Stimulated activated memory B cell treated with anti-CD40 and anti-IgM and Interleukin-4, amounts not matched to agents 10 μg/mL and 1 μg/mL and 100 μg/mL, for 72 hours (primary cell): ENCODE measurements around the gene PROX1.
A peak's percentile ranks its signal among the peaks of the same experiment; 100 is the strongest.

Experiments
- ATAC-seq: fragments of 150-1000 bp; cut with Tn5 transposase; 2 replicates; pipeline ENCODE4 v1.10.0; 2021
- H3K27ac Mint-ChIP-seq: one replicate; pipeline ENCODE4 v1.8.0; 2022; ENCODE audit warnings: mild to moderate bottlenecking, mixed read lengths
- H3K27me3 Mint-ChIP-seq: one replicate; pipeline ENCODE4 v1.8.0; 2022; ENCODE audit warnings: mixed read lengths
- H3K36me3 Mint-ChIP-seq: one replicate; pipeline ENCODE4 v1.8.0; 2022; ENCODE audit warnings: mixed read lengths
- H3K4me1 Mint-ChIP-seq: one replicate; pipeline ENCODE4 v1.8.0; 2022; ENCODE audit warnings: mixed read lengths
- H3K4me3 Mint-ChIP-seq: one replicate; pipeline ENCODE4 v1.8.0; 2022; ENCODE audit warnings: mild to moderate bottlenecking, moderate library complexity, mixed read lengths
- H3K9me3 Mint-ChIP-seq: one replicate; pipeline ENCODE4 v1.8.0; 2022; ENCODE audit warnings: mixed read lengths

The PROX1 gene, protein sequence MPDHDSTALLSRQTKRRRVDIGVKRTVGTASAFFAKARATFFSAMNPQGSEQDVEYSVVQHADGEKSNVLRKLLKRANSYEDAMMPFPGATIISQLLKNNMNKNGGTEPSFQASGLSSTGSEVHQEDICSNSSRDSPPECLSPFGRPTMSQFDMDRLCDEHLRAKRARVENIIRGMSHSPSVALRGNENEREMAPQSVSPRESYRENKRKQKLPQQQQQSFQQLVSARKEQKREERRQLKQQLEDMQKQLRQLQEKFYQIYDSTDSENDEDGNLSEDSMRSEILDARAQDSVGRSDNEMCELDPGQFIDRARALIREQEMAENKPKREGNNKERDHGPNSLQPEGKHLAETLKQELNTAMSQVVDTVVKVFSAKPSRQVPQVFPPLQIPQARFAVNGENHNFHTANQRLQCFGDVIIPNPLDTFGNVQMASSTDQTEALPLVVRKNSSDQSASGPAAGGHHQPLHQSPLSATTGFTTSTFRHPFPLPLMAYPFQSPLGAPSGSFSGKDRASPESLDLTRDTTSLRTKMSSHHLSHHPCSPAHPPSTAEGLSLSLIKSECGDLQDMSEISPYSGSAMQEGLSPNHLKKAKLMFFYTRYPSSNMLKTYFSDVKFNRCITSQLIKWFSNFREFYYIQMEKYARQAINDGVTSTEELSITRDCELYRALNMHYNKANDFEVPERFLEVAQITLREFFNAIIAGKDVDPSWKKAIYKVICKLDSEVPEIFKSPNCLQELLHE

DNA sequence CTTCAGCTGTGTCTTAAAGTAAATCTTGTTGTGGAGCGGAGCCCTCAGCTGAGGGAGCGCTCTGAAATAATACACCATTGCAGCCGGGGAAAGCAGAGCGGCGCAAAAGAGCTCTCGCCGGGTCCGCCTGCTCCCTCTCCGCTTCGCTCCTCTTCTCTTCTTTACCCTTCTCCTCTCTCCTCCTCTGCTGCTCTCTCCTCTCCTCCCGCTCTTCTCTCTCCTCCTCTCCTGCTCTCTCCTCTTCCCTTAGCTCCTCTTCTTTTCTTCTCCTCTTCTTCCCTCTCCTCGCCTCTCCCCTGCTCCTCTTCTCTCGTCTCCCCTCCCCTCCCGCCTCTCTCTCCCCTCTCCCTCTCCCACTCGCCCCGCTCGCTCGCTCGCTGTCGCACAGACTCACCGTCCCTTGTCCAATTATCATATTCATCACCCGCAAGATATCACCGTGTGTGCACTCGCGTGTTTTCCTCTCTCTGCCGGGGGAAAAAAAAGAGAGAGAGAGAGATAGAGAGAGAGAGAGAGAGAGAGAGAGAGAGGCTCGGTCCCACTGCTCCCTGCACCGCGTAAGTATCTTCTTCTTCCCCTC, at the start of gene PROX1:
Gene PROX1 (plus strand): TSS at position 47 of the 580 bp plus-strand sequence. CDS start 8,563 bp downstream, outside the sequence.
- Mint-ChIP-seq H3K4me3 (peak within 1 kb of the TSS; percentile 86), H3K9me3 (peaks cover 9% of the 10 kb centered on the region), H3K27me3 (peaks cover 80% of the 10 kb centered on the region), H3K4me1 (peaks cover 35% of the 10 kb centered on the region), H3K27ac (peak within 1 kb of the TSS; percentile 70), H3K36me3 (peaks cover 9% of the 10 kb centered on the region)
- peak; percentile 74 for ATAC-seq

DNA sequence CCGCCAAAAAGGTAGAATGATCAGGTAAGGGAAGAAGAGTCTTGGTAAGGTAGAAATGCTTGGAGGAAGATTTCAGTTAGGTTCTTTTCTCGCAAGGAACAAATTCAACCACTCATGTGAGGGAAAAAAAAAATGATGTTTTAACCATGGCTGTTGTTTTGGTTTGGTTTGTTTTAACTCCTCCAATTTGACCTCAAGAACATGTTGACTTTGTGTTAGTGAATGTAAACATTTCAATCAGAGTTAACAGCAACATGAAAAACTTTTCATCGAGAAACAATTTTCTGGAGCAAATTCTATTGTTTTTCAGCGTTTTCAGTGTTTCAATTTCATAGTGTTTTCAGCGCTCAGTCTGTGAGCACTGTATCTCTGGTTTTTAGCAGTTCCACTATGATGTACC, 49.0 kb upstream of the PROX1 start:
- no peaks in the 10 kb centered on the region for H3K4me1 Mint-ChIP-seq
- H3K4me3 Mint-ChIP-seq: no peak overlapping the region
- peaks cover 4% of the 10 kb centered on the region for H3K9me3 Mint-ChIP-seq
- H3K27me3 Mint-ChIP-seq: no peaks in the 10 kb centered on the region
- H3K27ac Mint-ChIP-seq: no peak overlapping the region
- no peak for ATAC-seq
- H3K36me3 Mint-ChIP-seq: no peaks in the 10 kb centered on the region

DNA sequence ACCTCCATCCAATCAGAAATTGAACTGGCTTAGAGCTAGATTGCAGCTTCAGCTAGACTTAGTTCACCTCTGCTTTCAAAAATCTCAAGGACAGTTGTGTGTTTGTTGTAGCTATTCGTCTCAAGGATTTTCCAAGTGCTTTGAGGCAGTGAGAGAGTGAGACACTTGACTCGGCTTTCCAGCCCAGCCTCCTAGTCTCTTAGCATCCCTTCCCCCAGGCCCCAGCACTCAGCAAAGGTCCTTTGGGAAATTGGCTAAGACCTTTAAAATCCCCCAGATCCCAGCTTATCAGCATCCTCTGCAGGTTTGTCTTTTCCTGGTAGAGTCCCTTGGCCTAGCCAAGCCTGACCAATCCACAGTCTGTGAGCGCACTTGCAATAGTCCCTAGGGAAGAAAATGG, 47.9 kb upstream of the PROX1 start:
- ATAC-seq: no peak
- Mint-ChIP-seq H3K27ac (no peak overlapping the region), H3K4me3 (no peak overlapping the region), H3K4me1 (no peaks in the 10 kb centered on the region), H3K36me3 (no peaks in the 10 kb centered on the region), H3K27me3 (no peaks in the 10 kb centered on the region), H3K9me3 (peaks cover 4% of the 10 kb centered on the region)

- Mint-ChIP-seq H3K36me3 (no peaks in the 10 kb centered on the region), H3K27ac (no peak overlapping the region), H3K9me3 (peaks cover 3% of the 10 kb centered on the region), H3K4me3 (no peak overlapping the region), H3K4me1 (no peaks in the 10 kb centered on the region), H3K27me3 (no peaks in the 10 kb centered on the region)
- no peak for ATAC-seq
Observed at GRCh38 chr1:213940947-213941346, 46.8 kb upstream of the PROX1 start.

GRCh38 chr1:213942061-213942460, 45.7 kb upstream of the PROX1 start:
- Mint-ChIP-seq H3K4me3 (no peak overlapping the region), H3K9me3 (peaks cover 3% of the 10 kb centered on the region), H3K36me3 (no peaks in the 10 kb centered on the region), H3K4me1 (no peaks in the 10 kb centered on the region), H3K27ac (no peak overlapping the region), H3K27me3 (no peaks in the 10 kb centered on the region)
- ATAC-seq: no peak

GRCh38 chr1:213947200-213947801, 40.5 kb upstream of the PROX1 start:
- H3K4me3 Mint-ChIP-seq: no peak overlapping the region
- no peaks in the 10 kb centered on the region for H3K36me3 Mint-ChIP-seq
- H3K27me3 Mint-ChIP-seq: no peaks in the 10 kb centered on the region
- ATAC-seq: no peak
- peaks cover 3% of the 10 kb centered on the region for H3K9me3 Mint-ChIP-seq
- H3K27ac Mint-ChIP-seq: no peak overlapping the region
- H3K4me1 Mint-ChIP-seq: no peaks in the 10 kb centered on the region

DNA sequence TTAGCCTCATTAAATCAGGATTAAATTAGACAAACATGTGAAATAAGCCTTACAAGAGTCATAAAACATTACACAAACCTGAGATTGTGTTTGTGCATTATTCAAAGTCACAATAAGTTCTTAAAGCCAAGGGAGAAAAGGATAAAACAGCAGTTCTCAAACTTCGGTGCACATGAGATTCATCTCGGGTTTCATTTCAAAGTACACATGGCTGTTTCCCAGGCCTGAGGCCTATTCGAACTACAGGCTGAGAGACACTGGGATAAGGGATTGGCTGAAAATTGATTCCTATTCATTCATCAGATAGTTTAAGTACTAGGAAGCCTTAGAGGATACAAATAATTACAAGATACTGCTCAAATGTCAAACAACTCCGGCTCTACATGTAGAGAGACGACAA, 35.9 kb upstream of the PROX1 start:
- Mint-ChIP-seq H3K4me1 (no peaks in the 10 kb centered on the region), H3K27me3 (no peaks in the 10 kb centered on the region), H3K27ac (no peak overlapping the region), H3K9me3 (peaks cover 4% of the 10 kb centered on the region), H3K36me3 (no peaks in the 10 kb centered on the region), H3K4me3 (no peak overlapping the region)
- ATAC-seq: no peak

DNA sequence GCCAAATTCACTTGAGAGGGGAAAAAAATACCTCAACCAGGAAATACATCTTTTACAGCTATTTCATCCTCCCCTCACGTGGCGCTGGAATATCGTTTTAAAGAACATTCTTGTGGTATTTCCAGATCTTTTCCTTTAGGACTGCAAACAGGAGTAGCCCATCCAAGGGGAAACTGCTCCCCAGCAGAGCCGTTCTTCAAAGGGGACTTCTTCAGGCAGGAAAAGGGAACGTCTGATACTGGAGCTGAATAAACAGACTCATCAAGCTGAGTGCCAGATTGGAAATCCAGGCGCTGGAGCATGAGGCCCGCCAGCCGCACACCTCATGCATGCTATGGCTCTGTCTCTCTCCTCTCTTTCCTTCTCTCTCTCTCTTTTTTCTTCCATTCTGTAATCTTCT, 34.0 kb upstream of the PROX1 start:
- Mint-ChIP-seq H3K27ac (no peak overlapping the region), H3K9me3 (peaks cover 4% of the 10 kb centered on the region), H3K36me3 (no peaks in the 10 kb centered on the region), H3K4me3 (no peak overlapping the region), H3K27me3 (no peaks in the 10 kb centered on the region), H3K4me1 (no peaks in the 10 kb centered on the region)
- no peak for ATAC-seq

- Mint-ChIP-seq H3K4me1 (no peaks in the 10 kb centered on the region), H3K27me3 (no peaks in the 10 kb centered on the region), H3K4me3 (no peak overlapping the region), H3K9me3 (peaks cover 4% of the 10 kb centered on the region), H3K36me3 (no peaks in the 10 kb centered on the region), H3K27ac (no peak overlapping the region)
- ATAC-seq: no peak
Observed at GRCh38 chr1:213956295-213956770, 31.4 kb upstream of the PROX1 start.

- no peak for ATAC-seq
- Mint-ChIP-seq H3K4me1 (no peaks in the 10 kb centered on the region), H3K27ac (no peak overlapping the region), H3K9me3 (peaks cover 10% of the 10 kb centered on the region), H3K4me3 (no peak overlapping the region), H3K36me3 (no peaks in the 10 kb centered on the region), H3K27me3 (no peaks in the 10 kb centered on the region)
Observed at GRCh38 chr1:213958346-213958745, 29.4 kb upstream of the PROX1 start.

- no peaks in the 10 kb centered on the region for H3K36me3 Mint-ChIP-seq
- H3K9me3 Mint-ChIP-seq: peaks cover 9% of the 10 kb centered on the region
- H3K27ac Mint-ChIP-seq: no peak overlapping the region
- H3K27me3 Mint-ChIP-seq: peaks cover 8% of the 10 kb centered on the region
- H3K4me1 Mint-ChIP-seq: no peaks in the 10 kb centered on the region
- ATAC-seq: no peak
- no peak overlapping the region for H3K4me3 Mint-ChIP-seq
Observed at GRCh38 chr1:213960963-213961362, 26.8 kb upstream of the PROX1 start.

GRCh38 chr1:213962508-213962907, 25.3 kb upstream of the PROX1 start:
- ATAC-seq: no peak
- Mint-ChIP-seq H3K4me1 (no peaks in the 10 kb centered on the region), H3K9me3 (peaks cover 9% of the 10 kb centered on the region), H3K27ac (no peak overlapping the region), H3K36me3 (no peaks in the 10 kb centered on the region), H3K4me3 (no peak overlapping the region), H3K27me3 (peaks cover 8% of the 10 kb centered on the region)

DNA sequence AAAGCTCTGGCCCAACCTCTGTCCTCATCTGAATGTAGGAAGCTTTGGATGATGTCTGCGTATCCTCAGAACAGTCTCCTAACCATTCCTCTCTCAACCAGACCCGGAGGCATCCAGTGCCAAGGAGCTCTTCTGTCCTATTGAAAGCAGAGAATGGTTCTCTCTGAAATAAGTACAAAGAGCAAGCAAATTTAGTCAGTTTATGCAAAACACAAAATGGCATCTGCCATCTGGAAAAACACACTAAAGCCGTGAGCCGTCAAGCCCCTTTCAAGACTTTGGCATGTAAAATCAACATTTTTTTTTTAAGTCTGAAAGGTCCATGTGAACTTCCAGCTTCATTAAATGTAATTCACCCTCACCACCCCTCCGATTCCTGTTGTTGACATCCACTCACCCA, 21.7 kb upstream of the PROX1 start:
- Mint-ChIP-seq H3K27ac (no peak overlapping the region), H3K27me3 (peaks cover 8% of the 10 kb centered on the region), H3K9me3 (peaks cover 9% of the 10 kb centered on the region), H3K36me3 (no peaks in the 10 kb centered on the region), H3K4me3 (no peak overlapping the region), H3K4me1 (no peaks in the 10 kb centered on the region)
- ATAC-seq: no peak

DNA sequence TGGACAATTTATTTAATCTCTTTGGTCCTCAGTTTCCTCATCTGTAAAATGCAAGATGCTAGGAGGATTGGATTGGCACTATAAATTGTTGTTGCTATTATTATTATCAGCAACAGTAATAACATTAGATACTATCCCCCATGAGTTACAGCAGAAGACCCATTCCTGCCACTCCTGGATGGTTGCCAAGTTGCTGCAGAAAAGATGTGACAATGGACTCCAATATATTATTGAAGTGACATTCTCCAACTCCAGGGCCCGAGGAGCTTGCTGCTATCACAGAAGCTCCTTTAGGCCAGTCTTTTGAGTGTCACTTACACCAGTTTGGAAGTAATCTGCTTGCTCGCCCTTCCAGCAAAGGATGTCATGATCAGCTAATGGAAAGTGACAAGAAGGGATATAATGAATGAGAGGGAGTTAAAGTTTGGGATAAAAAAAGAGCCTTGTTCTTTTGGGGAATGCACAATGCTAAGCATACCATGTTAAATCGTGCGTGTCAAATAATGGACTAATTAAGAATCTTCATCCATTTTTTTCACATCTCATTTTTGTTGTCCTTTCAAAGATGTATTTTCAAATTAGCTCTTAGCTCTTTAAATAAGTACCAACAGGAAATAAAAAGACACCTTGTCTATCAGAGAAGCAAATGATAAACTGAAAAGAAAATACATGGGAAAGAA, 19.5 kb upstream of the PROX1 start:
- H3K4me3 Mint-ChIP-seq: no peak overlapping the region
- peaks cover 3% of the 10 kb centered on the region for H3K9me3 Mint-ChIP-seq
- ATAC-seq: no peak
- no peaks in the 10 kb centered on the region for H3K4me1 Mint-ChIP-seq
- H3K27me3 Mint-ChIP-seq: peaks cover 8% of the 10 kb centered on the region
- H3K36me3 Mint-ChIP-seq: no peaks in the 10 kb centered on the region
- H3K27ac Mint-ChIP-seq: no peak overlapping the region
